SKM-1 (cell line): ENCODE data around the gene UBE2D3.
"Not testable (repeated sequence)": the region's sequence is repeated elsewhere in the genome, so short reads cannot be mapped to it uniquely, and the experiment has no call there.

Source experiments
- DNase-seq: peaks from one replicate; lab custom pipeline; 2025; ENCODE audit not compliant: unreplicated experiment; lab: John Stamatoyannopoulos, UW

The UBE2D3 gene

GRCh38 chr4:102832105-102832504, 4.8 kb upstream of the UBE2D3 start:
- no peak for DNase-seq

GRCh38 chr4:102829803-102830202, 2.5 kb upstream of the UBE2D3 start:
- DNase-seq, result no peak

- peak; percentile 35 for DNase-seq
These were observed 1.1 kb upstream of the UBE2D3 start for GRCh38 chr4:102828497-102828808.

- peak; percentile 100 for DNase-seq
These were observed 534 bp upstream of the UBE2D3 start for GRCh38 chr4:102827674-102828496.

- DNase-seq, result no peak
These were observed 1.1 kb downstream of the UBE2D3 start for GRCh38 chr4:102826105-102826889.

- DNase-seq, result peak; percentile 28
These were observed 1.9 kb downstream of the UBE2D3 start for GRCh38 chr4:102825261-102826091.

- no peak for DNase-seq
These were observed 3.0 kb downstream of the UBE2D3 start for GRCh38 chr4:102824398-102824797.

- DNase-seq, result no peak
These were observed 3.5 kb downstream of the UBE2D3 start for GRCh38 chr4:102823897-102824296.

- DNase-seq, result no peak
These were observed 3.9 kb downstream of the UBE2D3 start for GRCh38 chr4:102823464-102823863.

GRCh38 chr4:102819588-102820365, 7.6 kb downstream of the UBE2D3 start:
- no peak for DNase-seq

- DNase-seq, result not testable (repeated sequence)
These were observed 8.3 kb downstream of the UBE2D3 start for GRCh38 chr4:102819100-102819499.

- no peak for DNase-seq
These were observed 9.6 kb downstream of the UBE2D3 start for GRCh38 chr4:102817613-102818268.

- no peak for DNase-seq
These were observed 10.2 kb downstream of the UBE2D3 start for GRCh38 chr4:102817021-102817605.

GRCh38 chr4:102815981-102816380, 11.4 kb downstream of the UBE2D3 start:
- DNase-seq, result no peak

GRCh38 chr4:102809691-102810090, 17.7 kb downstream of the UBE2D3 start:
- no peak for DNase-seq

GRCh38 chr4:102809190-102809589, 18.2 kb downstream of the UBE2D3 start:
- no peak for DNase-seq

GRCh38 chr4:102808009-102808408, 19.3 kb downstream of the UBE2D3 start:
- DNase-seq, result no peak

- no peak for DNase-seq
These were observed 20.0 kb downstream of the UBE2D3 start for GRCh38 chr4:102807345-102807744.

- DNase-seq, result no peak
These were observed 27.5 kb downstream of the UBE2D3 start for GRCh38 chr4:102799816-102800215.

GRCh38 chr4:102794999-102795398, 32.4 kb downstream of the UBE2D3 start:
- DNase-seq, result no peak
